HCT116 (cell line): ENCODE data around the gene DEGS1. TPM values are rescaled to one million over a fixed set of nuclear protein-coding genes. Genes with fewer than 3 reads are reported as not detected.

Experiments
- ATAC-seq: fragments of 200-7000 bp; cut with Tn5 transposase; 2 replicates; pipeline ENCODE4 v1.9.1; 2020; ENCODE audit warnings: mild to moderate bottlenecking, moderate library complexity
- BruUV-seq: library from RNA; stranded (reverse); fragments of 400-500 nt; replicated peaks from 2 replicates; lab custom pipeline; 2021; lab: Mats Ljungman, UMichigan
- CTCF ChIA-PET: fragments of 300-600 bp; sonication (Branson Sonifier 250); formaldehyde crosslinking; loops from one replicate; lab custom pipeline; 2021; ENCODE audit warnings: antibody characterized with exemption; lab: Charles Lee
- POLR2A ChIA-PET: fragments of 300-600, 350-600 bp; sonication (Branson Sonifier 250); formaldehyde crosslinking; loops from one replicate; lab custom pipeline; 2021; ENCODE audit warnings: antibody characterized with exemption; lab: Charles Lee
- RAD21 ChIA-PET, 2 experiments: fragments of 300-600 bp; sonication (Branson Sonifier 250); formaldehyde crosslinking; loops; one replicate each; lab custom pipeline; 2023; ENCODE audit warnings: low total read pairs in 2 of 2; ENCODE audit not compliant: uncharacterized antibody in 2 of 2, unreplicated experiment in 2 of 2, low non-redundant PET in 1 of 2; lab: Charles Lee
- DNase-seq: peaks from one replicate; pipeline ENCODE4 v3.0.0-alpha.2; 2010; ENCODE audit warnings: low read depth, low spot score
- H2AFZ ChIP-seq: fragments of 200-600 bp; shearing (Covaris generic), sonication (generic); 2 replicates; pipeline ENCODE4 v1.6.1; 2017; ENCODE audit warnings: low read depth, mixed run types, mixed read lengths, antibody characterized with exemption, low read length; ENCODE audit not compliant: poor library complexity, severe bottlenecking
- H3K27ac ChIP-seq: 2 replicates; pipeline ENCODE4 v1.5.1; 2012; ENCODE audit warnings: low read depth, low read length
- H3K27me3 ChIP-seq: fragments of 200-600 bp; sonication (generic); 2 replicates; pipeline ENCODE4 v1.6.1; 2016; ENCODE audit warnings: mixed run types, low read length, mixed read lengths; ENCODE audit not compliant: insufficient read depth
- H3K36me3 ChIP-seq, 2 experiments: fragments of 200-500 bp in 1 of 2; fragments of 200-600 bp in 1 of 2; sonication (Bioruptor generic) in 1 of 2; sonication (generic) in 1 of 2; 2 replicates each; pipeline versions ENCODE4 v1.5.1 to v1.6.1; 2014 to 2016; ENCODE audit warnings: low read length in 2 of 2, inconsistent platforms in 1 of 2, mixed read lengths in 1 of 2, mixed run types in 1 of 2; ENCODE audit not compliant: insufficient read depth in 2 of 2, control insufficient read depth in 1 of 2
- H3K4me1 ChIP-seq, 2 experiments: fragments of 200-600 bp in 1 of 2; sonication (generic) in 1 of 2; 2 replicates each; pipeline versions ENCODE4 v1.5.1 to v1.6.1; 2012 to 2017; ENCODE audit warnings: low read length in 2 of 2, inconsistent platforms in 1 of 2, mild to moderate bottlenecking in 1 of 2, mixed read lengths in 1 of 2, mixed run types in 1 of 2, moderate library complexity in 1 of 2; ENCODE audit not compliant: insufficient read depth in 2 of 2, control insufficient read depth in 1 of 2
- H3K4me2 ChIP-seq: fragments of 200-600 bp; sonication (generic); 2 replicates; pipeline ENCODE4 v1.6.1; 2017; ENCODE audit warnings: mixed run types, low read length, mixed read lengths
- H3K4me3 ChIP-seq, 2 experiments: fragments of 200-600 bp in 1 of 2; sonication (generic) in 1 of 2; replicated peaks in 1 of 2; 2 replicates each; pipeline ENCODE4 v1.5.1; 2011 to 2016; ENCODE audit warnings: low read length in 2 of 2, control low read depth in 1 of 2, low read depth in 1 of 2, mild to moderate bottlenecking in 1 of 2, mixed read lengths in 1 of 2, mixed run types in 1 of 2
- H3K79me2 ChIP-seq: fragments of 200-600 bp; sonication (generic); 2 replicates; pipeline ENCODE4 v1.6.1; 2017; ENCODE audit warnings: mild to moderate bottlenecking, mixed run types, low read length, moderate library complexity, mixed read lengths; ENCODE audit not compliant: insufficient read depth
- H3K9ac ChIP-seq: fragments of 200-600 bp; sonication (generic); 2 replicates; pipeline ENCODE4 v1.6.1; 2016; ENCODE audit warnings: low read length, mixed read lengths
- H3K9me2 ChIP-seq: fragments of 200-600 bp; sonication (generic), shearing (Covaris generic); 2 replicates; pipeline ENCODE4 v1.6.1; 2017; ENCODE audit warnings: mixed run types, mild to moderate bottlenecking, moderate library complexity; ENCODE audit not compliant: insufficient read depth
- H3K9me3 ChIP-seq, 2 experiments: fragments of 200-500 bp in 1 of 2; fragments of 200-600 bp in 1 of 2; sonication (Bioruptor generic) in 1 of 2; sonication (generic) in 1 of 2; 2 replicates each; pipeline ENCODE4 v1.6.1; 2014 to 2017; ENCODE audit warnings: low read length in 2 of 2, mixed read lengths in 2 of 2, inconsistent platforms in 1 of 2, low read depth in 1 of 2, mild to moderate bottlenecking in 1 of 2, mixed run types in 1 of 2, moderate library complexity in 1 of 2; ENCODE audit not compliant: control insufficient read depth in 1 of 2, insufficient read depth in 1 of 2
- H4K20me1 ChIP-seq: fragments of 200-600 bp; sonication (generic), shearing (Covaris generic); 2 replicates; pipeline ENCODE4 v1.6.1; 2017; ENCODE audit warnings: mixed run types, mild to moderate bottlenecking, moderate library complexity; ENCODE audit not compliant: insufficient read depth
- CBX3 ChIP-seq: IDR thresholded peaks from 2 replicates; pipeline ENCODE4 v1.6.1; 2012; ENCODE audit warnings: low read depth
- CEBPB ChIP-seq: IDR thresholded peaks from 2 replicates; pipeline ENCODE4 v1.6.1; 2012; ENCODE audit warnings: low read depth
- EGR1 ChIP-seq: IDR thresholded peaks from 2 replicates; pipeline ENCODE4 v1.6.1; 2012; ENCODE audit warnings: low read depth
- ELF1 ChIP-seq: IDR thresholded peaks from 2 replicates; pipeline ENCODE4 v1.6.1; 2012; ENCODE audit warnings: low read depth, borderline replicate concordance
- EZH2 ChIP-seq: fragments of 200-600 bp; sonication (generic); IDR thresholded peaks from 2 replicates; pipeline ENCODE4 v1.6.1; 2017; ENCODE audit warnings: antibody characterized with exemption, mixed run types
- EZH2phosphoT487 ChIP-seq: fragments of 200-600 bp; IDR thresholded peaks from 2 replicates; pipeline ENCODE4 v1.6.1; 2018; ENCODE audit warnings: antibody characterized with exemption, borderline replicate concordance
- FOSL1 ChIP-seq: IDR thresholded peaks from 2 replicates; pipeline ENCODE4 v1.6.1; 2012; ENCODE audit warnings: low read depth
- POLR2A ChIP-seq: IDR thresholded peaks from 2 replicates; pipeline ENCODE4 v1.7.0; 2011; ENCODE audit warnings: borderline replicate concordance; ENCODE audit not compliant: insufficient read depth, insufficient read length; ENCODE audit errors: extremely low read depth
- SIN3A ChIP-seq: IDR thresholded peaks from 2 replicates; pipeline ENCODE4 v1.6.1; 2012; ENCODE audit warnings: low read depth
- SP1 ChIP-seq: IDR thresholded peaks from 2 replicates; pipeline ENCODE4 v1.6.1; 2012; ENCODE audit warnings: low read depth
- SRF ChIP-seq: IDR thresholded peaks from 2 replicates; pipeline ENCODE4 v1.6.1; 2012; ENCODE audit warnings: low read depth
- TCF7L2 ChIP-seq: IDR thresholded peaks from 2 replicates; pipeline ENCODE4 v1.7.0; 2011; ENCODE audit warnings: borderline replicate concordance, inconsistent platforms; ENCODE audit not compliant: insufficient read depth, insufficient read length; ENCODE audit errors: extremely low read depth
- YY1 ChIP-seq: IDR thresholded peaks from 2 replicates; pipeline ENCODE4 v1.6.1; 2011; ENCODE audit warnings: low read length, low read depth, moderate library complexity, mild to moderate bottlenecking; ENCODE audit not compliant: insufficient replicate concordance; ENCODE audit errors: extremely low read depth
- ZFX ChIP-seq: fragments of 450-650 bp; IDR thresholded peaks from 2 replicates; pipeline ENCODE4 v1.6.1; 2017
- intact Hi-C: fragments of 100-400 bp; cut with micrococcal nuclease; formaldehyde crosslinking; loops from 2 replicates; pipeline ENCODE4 v1.10.0; 2022
- total RNA-seq: library from RNA; stranded (reverse); gene quantifications from one replicate; pipeline ENCODE4 v1.2.1, GENCODE V29; 2021; ENCODE audit not compliant: unreplicated experiment
- TF ChIP-seq, protein P1 (sequence below): IDR thresholded peaks from 2 replicates; pipeline ENCODE4 v1.6.1; 2012
- TF ChIP-seq, protein P2 (sequence below), 3 experiments: fragments of 200-600 bp in 1 of 3; sonication (generic) in 1 of 3; IDR thresholded peaks in 2 of 3; conservative IDR thresholded peaks in 1 of 3; 2 replicates each; pipeline ENCODE4 v1.5.1; 2012 to 2017; ENCODE audit warnings: low read depth in 2 of 3, low read length in 2 of 3, antibody characterized with exemption in 1 of 3, borderline replicate concordance in 1 of 3, control low read depth in 1 of 3, mild to moderate bottlenecking in 1 of 3, mixed read lengths in 1 of 3, mixed run types in 1 of 3, moderate library complexity in 1 of 3; ENCODE audit not compliant: insufficient read depth in 1 of 3
- TF ChIP-seq, protein P3 (sequence below): IDR thresholded peaks from 2 replicates; pipeline ENCODE4 v1.6.1; 2012; ENCODE audit warnings: low read depth

DEGS1 gene
- total RNA-seq, 1 experiment from 2014 or later, result 23.1 TPM

DNA sequence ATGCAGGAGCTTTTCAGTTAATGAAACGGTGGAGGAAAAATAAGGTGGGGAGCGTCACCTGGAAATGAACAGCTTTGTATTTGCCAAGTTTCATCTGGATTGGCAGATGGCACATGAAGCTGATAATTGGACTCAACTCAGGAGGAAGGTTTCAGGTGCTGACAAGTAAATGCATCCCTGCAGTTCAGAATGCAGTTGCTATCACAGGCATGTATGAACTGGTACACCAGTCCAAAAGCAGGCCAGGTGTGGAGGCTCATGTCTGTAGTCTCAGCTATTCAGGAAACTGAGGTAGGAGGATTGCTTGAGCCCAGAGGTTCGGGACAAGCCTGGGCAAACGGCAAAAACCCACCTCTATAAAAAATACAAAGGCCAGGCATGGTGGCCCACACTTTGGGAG is 15.5 kb downstream of the DEGS1 start:
- no peak overlapping the region for H3K4me3 ChIP-seq
- H3K27ac ChIP-seq, result no peak overlapping the region
- ChIA-PET POLR2A (no interaction called here), RAD21 (no interaction called here), CTCF (no interaction called here)
- H2AFZ ChIP-seq, result no peak overlapping the region
- H4K20me1 ChIP-seq, result no peaks in the 10 kb centered on the region
- intact Hi-C loops, result no loop called here
- H3K36me3 ChIP-seq, result no peaks in the 10 kb centered on the region
- TF ChIP-seq, protein P1, sequence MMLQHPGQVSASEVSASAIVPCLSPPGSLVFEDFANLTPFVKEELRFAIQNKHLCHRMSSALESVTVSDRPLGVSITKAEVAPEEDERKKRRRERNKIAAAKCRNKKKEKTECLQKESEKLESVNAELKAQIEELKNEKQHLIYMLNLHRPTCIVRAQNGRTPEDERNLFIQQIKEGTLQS, result no peak
- TF ChIP-seq EGR1, result no peak
- BruUV-seq, result no TSS peak
- no peak overlapping the region for H3K4me2 ChIP-seq
- no peaks in the 10 kb centered on the region for H3K27me3 ChIP-seq
- no peaks in the 10 kb centered on the region for H3K9me2 ChIP-seq
- no peaks in the 10 kb centered on the region for H3K9me3 ChIP-seq
- DNase-seq (no peak), ATAC-seq (no peak)
- no peaks in the 10 kb centered on the region; a peak in 2 of 4 replicates for H3K4me1 ChIP-seq
- no peak overlapping the region for H3K9ac ChIP-seq
- no peaks in the 10 kb centered on the region for H3K79me2 ChIP-seq

DNA sequence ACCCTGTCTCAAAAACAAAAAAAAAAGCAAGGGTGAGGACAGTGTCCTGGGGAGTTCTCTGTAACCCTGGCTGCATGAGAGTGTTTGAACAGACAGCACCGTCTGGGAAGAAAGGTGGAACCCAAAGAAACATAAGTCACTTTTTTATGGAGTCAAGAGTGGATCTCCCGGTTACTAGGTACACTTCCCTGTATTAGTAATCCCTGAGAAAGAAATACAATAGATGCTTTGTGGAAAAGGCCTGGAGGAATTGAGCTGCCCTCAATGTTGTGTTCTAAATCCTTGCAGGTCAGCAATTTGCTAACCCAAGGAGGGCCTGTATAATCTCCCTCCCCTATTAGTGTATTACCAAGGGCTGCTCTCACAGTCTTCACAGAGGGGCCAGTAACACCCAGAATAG is 16.6 kb downstream of the DEGS1 start:
- ChIA-PET POLR2A (no interaction called here), CTCF (no interaction called here), RAD21 (no interaction called here)
- intact Hi-C loops, result no loop called here
- H3K9me3 ChIP-seq, result no peaks in the 10 kb centered on the region
- peaks cover 6% of the 10 kb centered on the region in 2 experiments for H3K4me1 ChIP-seq
- no peak for DNase-seq
- no TSS peak for BruUV-seq
- ATAC-seq, result no peak
- H3K27me3 ChIP-seq, result no peaks in the 10 kb centered on the region
- H3K9ac ChIP-seq, result no peak overlapping the region
- H4K20me1 ChIP-seq, result no peaks in the 10 kb centered on the region
- no peaks in the 10 kb centered on the region for H3K36me3 ChIP-seq
- H3K4me2 ChIP-seq, result no peak overlapping the region
- H3K27ac ChIP-seq, result no peak overlapping the region
- no peaks in the 10 kb centered on the region for H3K79me2 ChIP-seq
- H2AFZ ChIP-seq, result no peak overlapping the region
- H3K4me3 ChIP-seq, result no peak overlapping the region
- no peaks in the 10 kb centered on the region for H3K9me2 ChIP-seq
- no peak for TF ChIP-seq TCF7L2
- TF ChIP-seq ZFX, result no peak
- TF ChIP-seq YY1, result no peak
- no peak for TF ChIP-seq CBX3
- no peak for TF ChIP-seq ELF1
- TF ChIP-seq EZH2, result no peak
- TF ChIP-seq EZH2phosphoT487, result no peak
- TF ChIP-seq, protein P1, result no peak
- no peak for TF ChIP-seq SIN3A
- no peak for TF ChIP-seq POLR2A
- TF ChIP-seq SRF, result no peak
- TF ChIP-seq, protein P2, sequence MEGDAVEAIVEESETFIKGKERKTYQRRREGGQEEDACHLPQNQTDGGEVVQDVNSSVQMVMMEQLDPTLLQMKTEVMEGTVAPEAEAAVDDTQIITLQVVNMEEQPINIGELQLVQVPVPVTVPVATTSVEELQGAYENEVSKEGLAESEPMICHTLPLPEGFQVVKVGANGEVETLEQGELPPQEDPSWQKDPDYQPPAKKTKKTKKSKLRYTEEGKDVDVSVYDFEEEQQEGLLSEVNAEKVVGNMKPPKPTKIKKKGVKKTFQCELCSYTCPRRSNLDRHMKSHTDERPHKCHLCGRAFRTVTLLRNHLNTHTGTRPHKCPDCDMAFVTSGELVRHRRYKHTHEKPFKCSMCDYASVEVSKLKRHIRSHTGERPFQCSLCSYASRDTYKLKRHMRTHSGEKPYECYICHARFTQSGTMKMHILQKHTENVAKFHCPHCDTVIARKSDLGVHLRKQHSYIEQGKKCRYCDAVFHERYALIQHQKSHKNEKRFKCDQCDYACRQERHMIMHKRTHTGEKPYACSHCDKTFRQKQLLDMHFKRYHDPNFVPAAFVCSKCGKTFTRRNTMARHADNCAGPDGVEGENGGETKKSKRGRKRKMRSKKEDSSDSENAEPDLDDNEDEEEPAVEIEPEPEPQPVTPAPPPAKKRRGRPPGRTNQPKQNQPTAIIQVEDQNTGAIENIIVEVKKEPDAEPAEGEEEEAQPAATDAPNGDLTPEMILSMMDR (IDR thresholded peaks at IDR 0.05 in 2 of 3, conservative IDR thresholded peaks at IDR 0.05 in 1 of 3; ENCODE audit: borderline replicate concordance in 1 of 3, insufficient read depth in 1 of 3, low read depth in 2 of 3, low read length in 2 of 3), result no peak
- no peak for TF ChIP-seq FOSL1
- TF ChIP-seq, protein P3, sequence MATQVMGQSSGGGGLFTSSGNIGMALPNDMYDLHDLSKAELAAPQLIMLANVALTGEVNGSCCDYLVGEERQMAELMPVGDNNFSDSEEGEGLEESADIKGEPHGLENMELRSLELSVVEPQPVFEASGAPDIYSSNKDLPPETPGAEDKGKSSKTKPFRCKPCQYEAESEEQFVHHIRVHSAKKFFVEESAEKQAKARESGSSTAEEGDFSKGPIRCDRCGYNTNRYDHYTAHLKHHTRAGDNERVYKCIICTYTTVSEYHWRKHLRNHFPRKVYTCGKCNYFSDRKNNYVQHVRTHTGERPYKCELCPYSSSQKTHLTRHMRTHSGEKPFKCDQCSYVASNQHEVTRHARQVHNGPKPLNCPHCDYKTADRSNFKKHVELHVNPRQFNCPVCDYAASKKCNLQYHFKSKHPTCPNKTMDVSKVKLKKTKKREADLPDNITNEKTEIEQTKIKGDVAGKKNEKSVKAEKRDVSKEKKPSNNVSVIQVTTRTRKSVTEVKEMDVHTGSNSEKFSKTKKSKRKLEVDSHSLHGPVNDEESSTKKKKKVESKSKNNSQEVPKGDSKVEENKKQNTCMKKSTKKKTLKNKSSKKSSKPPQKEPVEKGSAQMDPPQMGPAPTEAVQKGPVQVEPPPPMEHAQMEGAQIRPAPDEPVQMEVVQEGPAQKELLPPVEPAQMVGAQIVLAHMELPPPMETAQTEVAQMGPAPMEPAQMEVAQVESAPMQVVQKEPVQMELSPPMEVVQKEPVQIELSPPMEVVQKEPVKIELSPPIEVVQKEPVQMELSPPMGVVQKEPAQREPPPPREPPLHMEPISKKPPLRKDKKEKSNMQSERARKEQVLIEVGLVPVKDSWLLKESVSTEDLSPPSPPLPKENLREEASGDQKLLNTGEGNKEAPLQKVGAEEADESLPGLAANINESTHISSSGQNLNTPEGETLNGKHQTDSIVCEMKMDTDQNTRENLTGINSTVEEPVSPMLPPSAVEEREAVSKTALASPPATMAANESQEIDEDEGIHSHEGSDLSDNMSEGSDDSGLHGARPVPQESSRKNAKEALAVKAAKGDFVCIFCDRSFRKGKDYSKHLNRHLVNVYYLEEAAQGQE, result no peak
- no peak for TF ChIP-seq EGR1
- no peak for TF ChIP-seq CEBPB
- TF ChIP-seq SP1, result no peak
